H7 (cell line): ENCODE results near the gene WFDC10A. TPM values are rescaled to one million over a fixed set of nuclear protein-coding genes. Genes with fewer than 3 reads are reported as not detected.
"Not testable (repeated sequence)": the region's sequence is repeated elsewhere in the genome, so short reads cannot be mapped to it uniquely, and the experiment has no call there.

ENCODE experiments used
- DNase-seq: peaks from one replicate; pipeline ENCODE4 v3.0.0; 2012
- H3K27me3 ChIP-seq: 2 replicates; pipeline ENCODE4 v1.6.0; 2011; ENCODE audit warnings: mild to moderate bottlenecking, low read length; ENCODE audit not compliant: control insufficient read depth, insufficient read depth
- H3K36me3 ChIP-seq: replicated peaks from 2 replicates; pipeline ENCODE4 v1.5.1; 2011; ENCODE audit warnings: low read length; ENCODE audit not compliant: control insufficient read depth, insufficient read depth
- H3K4me3 ChIP-seq: 2 replicates; pipeline ENCODE4 v1.5.1; 2011; ENCODE audit warnings: low read depth, mild to moderate bottlenecking, control low read depth, low read length, moderate library complexity; ENCODE audit not compliant: insufficient read depth
- total RNA-seq: library from RNA; depleted of rRNA; stranded (reverse); fragments of >200 nt; shearing (Covaris generic); gene quantifications from 2 replicates; pipeline ENCODE4 v1.2.3, GENCODE V29; 2014; rRNA removed

WFDC10A gene
- 0.33 TPM in 1 of 2 replicates, not detected in the other for total RNA-seq

- no peaks in the 10 kb centered on the region; the same call in 1 of the 2 replicates for H3K27me3 ChIP-seq
- H3K4me3 ChIP-seq: no peak within 1 kb of the TSS
- DNase-seq: peak; percentile 67
- H3K36me3 ChIP-seq: no peaks in the 10 kb centered on the region
These were observed at the start of gene WFDC10A for GRCh38 chr20:45629496-45630100. Gene WFDC10A (plus strand): TSS chr20:45629739. CDS start chr20:45629814, 75 bp downstream.

GRCh38 chr20:45581702-45582101 lies 47.8 kb upstream of the WFDC10A start:
- Histone ChIP-seq H3K4me3 (no peak overlapping the region), H3K27me3 (no peaks in the 10 kb centered on the region), H3K36me3 (no peaks in the 10 kb centered on the region)
- DNase-seq: no peak

- Histone ChIP-seq H3K36me3 (no peaks in the 10 kb centered on the region), H3K4me3 (no peak overlapping the region), H3K27me3 (no peaks in the 10 kb centered on the region)
- peak; percentile 36 for DNase-seq
These were observed 46.0 kb upstream of the WFDC10A start for GRCh38 chr20:45583502-45583901.

GRCh38 chr20:45584294-45584693 lies 45.2 kb upstream of the WFDC10A start:
- DNase-seq, H3K36me3 ChIP-seq, H3K27me3 ChIP-seq, H3K4me3 ChIP-seq: not testable (repeated sequence)

GRCh38 chr20:45585986-45586385 lies 43.6 kb upstream of the WFDC10A start:
- not testable (repeated sequence) for H3K36me3 ChIP-seq, DNase-seq, H3K27me3 ChIP-seq, H3K4me3 ChIP-seq

- no peak for DNase-seq
- Histone ChIP-seq H3K4me3 (no peak overlapping the region), H3K27me3 (no peaks in the 10 kb centered on the region), H3K36me3 (no peaks in the 10 kb centered on the region)
These were observed 40.7 kb upstream of the WFDC10A start for GRCh38 chr20:45588800-45589199.

GRCh38 chr20:45589725-45590124 lies 39.8 kb upstream of the WFDC10A start:
- Histone ChIP-seq H3K36me3 (no peaks in the 10 kb centered on the region), H3K27me3 (no peaks in the 10 kb centered on the region), H3K4me3 (no peak overlapping the region)
- no peak for DNase-seq

GRCh38 chr20:45592574-45593189 lies 36.9 kb upstream of the WFDC10A start:
- Histone ChIP-seq H3K27me3 (no peaks in the 10 kb centered on the region), H3K4me3 (no peak overlapping the region), H3K36me3 (no peaks in the 10 kb centered on the region)
- DNase-seq: no peak

- DNase-seq: no peak
- H3K36me3 ChIP-seq: no peaks in the 10 kb centered on the region
- H3K27me3 ChIP-seq: no peaks in the 10 kb centered on the region
- no peak overlapping the region for H3K4me3 ChIP-seq
These were observed 36.0 kb upstream of the WFDC10A start for GRCh38 chr20:45593498-45593897.

GRCh38 chr20:45595235-45595634 lies 34.3 kb upstream of the WFDC10A start:
- Histone ChIP-seq H3K27me3 (no peaks in the 10 kb centered on the region), H3K4me3 (no peak overlapping the region), H3K36me3 (no peaks in the 10 kb centered on the region)
- DNase-seq: no peak

GRCh38 chr20:45607810-45608209 lies 21.7 kb upstream of the WFDC10A start:
- no peaks in the 10 kb centered on the region for H3K36me3 ChIP-seq
- no peaks in the 10 kb centered on the region for H3K27me3 ChIP-seq
- no peak for DNase-seq
- H3K4me3 ChIP-seq: no peak overlapping the region

- H3K27me3 ChIP-seq: no peaks in the 10 kb centered on the region
- no peak overlapping the region for H3K4me3 ChIP-seq
- DNase-seq: no peak
- H3K36me3 ChIP-seq: no peaks in the 10 kb centered on the region
These were observed 18.5 kb upstream of the WFDC10A start for GRCh38 chr20:45611054-45611453.

- Histone ChIP-seq H3K4me3 (no peak overlapping the region), H3K36me3 (no peaks in the 10 kb centered on the region), H3K27me3 (no peaks in the 10 kb centered on the region)
- no peak for DNase-seq
These were observed 17.2 kb upstream of the WFDC10A start for GRCh38 chr20:45612314-45612713.

GRCh38 chr20:45617591-45617990 lies 11.9 kb upstream of the WFDC10A start:
- DNase-seq: no peak
- H3K36me3 ChIP-seq: no peaks in the 10 kb centered on the region
- no peak overlapping the region for H3K4me3 ChIP-seq

GRCh38 chr20:45621593-45621992 lies 7.9 kb upstream of the WFDC10A start:
- DNase-seq: no peak
- Histone ChIP-seq H3K27me3 (no peaks in the 10 kb centered on the region), H3K36me3 (no peaks in the 10 kb centered on the region), H3K4me3 (no peak overlapping the region)

More at GRCh38 chr20:45617591-45617990, 11.9 kb upstream of the WFDC10A start:
- H3K27me3 ChIP-seq: no peaks in the 10 kb centered on the region
